K562 (cell line): ENCODE data around the gene SCGB1A1. TPM values are rescaled to one million over a fixed set of nuclear protein-coding genes. Genes with fewer than 3 reads are reported as not detected.

Experiments
- CAMTA2 ChIP-seq: fragments of 250-450 bp; sonication (Bioruptor Pico); conservative IDR thresholded peaks from 2 replicates; pipeline ENCODE4 v1.5.1; 2022
- CHD7 ChIP-seq: fragments of 200-600 bp; sonication (generic); IDR thresholded peaks from one replicate; pipeline ENCODE4 v1.6.1; 2012; ENCODE audit warnings: mild to moderate bottlenecking, low read depth, low read length, inconsistent platforms
- E2F4 ChIP-seq: sonication (generic); formaldehyde crosslinking; IDR thresholded peaks from 2 replicates; pipeline ENCODE4 v1.8.0; 2022; ENCODE audit warnings: mild to moderate bottlenecking, low read depth, missing genetic modification reagents
- ETS2 ChIP-seq: IDR thresholded peaks from 2 replicates; pipeline ENCODE4 v1.6.1; 2016; ENCODE audit warnings: borderline replicate concordance, missing genetic modification characterization, mild to moderate bottlenecking, moderate library complexity, missing compliant biosample characterization; ENCODE audit not compliant: poor library complexity, severe bottlenecking
- FIP1L1 ChIP-seq: fragments of 200-400 bp; formaldehyde crosslinking; IDR thresholded peaks from 2 replicates; pipeline ENCODE4 v1.6.1; 2018; ENCODE audit warnings: mild to moderate bottlenecking, low read depth, low read length; ENCODE audit not compliant: poor library complexity, severe bottlenecking
- JUND ChIP-seq, 2 experiments: IDR thresholded peaks; 2 replicates in 1 of 2; 3 replicates in 1 of 2; pipeline ENCODE4 v1.6.1; 2011; ENCODE audit warnings: borderline replicate concordance in 2 of 2, low read depth in 2 of 2, low read length in 2 of 2, improper control_type of control experiment in 1 of 2, missing biosample characterization in 1 of 2, missing genetic modification characterization in 1 of 2, missing genetic modification reagents in 1 of 2
- POLR2A ChIP-seq: fragments of 450-650 bp; conservative IDR thresholded peaks from 2 replicates; pipeline ENCODE4 v1.6.1; 2016
- PRMT5 ChIP-seq: sonication (generic); formaldehyde crosslinking; IDR thresholded peaks from 2 replicates; pipeline ENCODE4 v1.5.0; 2020; ENCODE audit warnings: missing genetic modification reagents
- RB1 ChIP-seq: fragments of 450-650 bp; IDR thresholded peaks from 2 replicates; pipeline ENCODE4 v1.6.1; 2017; ENCODE audit warnings: low read depth, mild to moderate bottlenecking
- SFPQ ChIP-seq: fragments of 200-400 bp; formaldehyde crosslinking; IDR thresholded peaks from 2 replicates; pipeline ENCODE4 v1.6.1; 2017; ENCODE audit warnings: mild to moderate bottlenecking, low read depth, low read length, moderate library complexity
- ZNF174 ChIP-seq: fragments of 250-450 bp; sonication (Bioruptor Pico); IDR thresholded peaks from 2 replicates; pipeline ENCODE4 v1.4.0; 2020; ENCODE audit warnings: mild to moderate bottlenecking
- polyA plus RNA-seq, 8 experiments: library from polyadenylated mRNA; depleted of rRNA in 4 of 8; stranded (reverse) in 5 of 8; unstranded in 3 of 8; fragments of >200 nt; fragmentation: Nextera tagmentation in 2 of 8; fragmentation: Illumina TruSeq in 1 of 8; extraction: Ambion mirVana in 2 of 8; extraction: Trizol in 1 of 8; gene quantifications; 2 replicates each; pipeline versions ENCODE4 v1.2.1 to v1.2.3, GENCODE V29; 2011 to 2014; ENCODE audit warnings: inconsistent platforms in 1 of 8, missing spikeins in 1 of 8
- total RNA-seq, 7 experiments: library from RNA; depleted of rRNA in 6 of 7; stranded (reverse); fragments of >200 nt in 6 of 7; fragmentation: Illumina TruSeq in 2 of 7; extraction: Trizol in 2 of 7; gene quantifications; 2 replicates each; pipeline versions ENCODE4 v1.2.1 to v1.2.3, GENCODE V29; 2011 to 2021; ENCODE audit warnings: low replicate concordance in 1 of 7

Gene SCGB1A1
- total and polyA plus RNA-seq, 9 of the 15 experiments (the other 6 are each of a cell fraction or from before 2014, with no cell fraction given) = 0.55 TPM; not detected in 8

- TF ChIP-seq CHD7 (no peak), E2F4 (CRISPR knock-in tag) (no peak), JUND (IDR thresholded peaks at IDR 0.05; ENCODE audit: borderline replicate concordance, low read depth, low read length) (peak; percentile 84), JUND (tag; IDR thresholded peaks at IDR 0.05; ENCODE audit: borderline replicate concordance, low read depth, low read length) (peak; percentile 83; the same call in 2 of the 3 replicates), SFPQ (no peak), POLR2A (no peak), RB1 (peak; percentile 26; the same call in 1 of the 2 replicates), CAMTA2 (CRISPR knock-in tag) (no peak), PRMT5 (CRISPR knock-in tag) (no peak), ETS2 (tag) (no peak), FIP1L1 (no peak), ZNF174 (CRISPR knock-in tag) (no peak)
Measured at GRCh38 chr11:62398011-62398994, 20.5 kb upstream of the SCGB1A1 start (continued).
